ENCODE results near the gene TNNI2. TPM values are rescaled to one million over a fixed set of nuclear protein-coding genes. Genes with fewer than 3 reads are reported as not detected.

TNNI2 gene
- total RNA-seq, 4 donors from 2014 or later = 1.4 to 3.7 (median 2.4) TPM; not detected in 1

DNA sequence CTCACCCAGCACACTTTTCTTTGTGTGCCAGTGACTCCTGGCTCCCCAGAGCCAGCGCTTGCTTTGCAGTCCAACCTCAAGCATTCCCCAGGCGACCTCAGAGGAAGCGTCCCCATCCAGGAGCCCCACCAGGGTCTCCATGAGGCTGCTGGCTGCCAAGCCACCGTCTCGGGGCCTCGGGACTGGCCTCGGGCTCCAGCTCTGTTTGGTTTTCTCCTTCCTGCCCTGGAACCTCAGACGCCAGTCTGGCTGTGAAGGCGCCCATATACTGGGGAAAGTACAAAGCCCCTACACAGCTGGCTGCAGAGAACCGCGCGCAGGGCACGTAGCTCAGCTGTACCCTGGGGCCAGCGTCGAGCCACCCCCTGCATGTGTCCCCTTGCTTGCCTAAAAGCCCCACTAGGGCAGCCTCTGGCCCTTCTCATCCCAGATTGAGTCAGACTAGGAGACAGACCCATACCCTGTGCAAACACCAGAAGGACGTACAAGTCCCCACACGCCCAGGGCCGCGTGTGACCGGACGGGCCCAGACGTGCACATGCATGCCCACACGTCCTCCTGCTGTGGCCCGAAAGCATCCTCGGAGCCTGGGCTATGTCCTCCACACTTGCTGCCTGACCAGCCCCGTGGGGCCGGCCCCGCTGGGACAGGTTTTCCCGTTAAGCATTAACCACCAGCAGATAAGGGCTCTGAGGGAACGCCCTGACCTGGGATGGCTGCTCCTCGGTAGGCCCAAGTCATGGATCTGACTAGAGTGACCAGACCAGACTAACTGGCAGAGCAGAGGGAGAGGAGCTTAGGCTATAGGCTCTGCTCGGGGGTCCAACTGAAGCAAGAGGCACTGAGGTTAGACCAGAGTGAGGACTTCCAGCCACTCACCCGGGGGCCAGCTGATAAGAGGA lies 8.2 kb upstream of the TNNI2 start:
- ATAC-seq (ENCODE audit: low FRiP score) = no peak
- DNase-seq (ENCODE audit: low spot score) = no peak
- TF ChIP-seq, protein P1, sequence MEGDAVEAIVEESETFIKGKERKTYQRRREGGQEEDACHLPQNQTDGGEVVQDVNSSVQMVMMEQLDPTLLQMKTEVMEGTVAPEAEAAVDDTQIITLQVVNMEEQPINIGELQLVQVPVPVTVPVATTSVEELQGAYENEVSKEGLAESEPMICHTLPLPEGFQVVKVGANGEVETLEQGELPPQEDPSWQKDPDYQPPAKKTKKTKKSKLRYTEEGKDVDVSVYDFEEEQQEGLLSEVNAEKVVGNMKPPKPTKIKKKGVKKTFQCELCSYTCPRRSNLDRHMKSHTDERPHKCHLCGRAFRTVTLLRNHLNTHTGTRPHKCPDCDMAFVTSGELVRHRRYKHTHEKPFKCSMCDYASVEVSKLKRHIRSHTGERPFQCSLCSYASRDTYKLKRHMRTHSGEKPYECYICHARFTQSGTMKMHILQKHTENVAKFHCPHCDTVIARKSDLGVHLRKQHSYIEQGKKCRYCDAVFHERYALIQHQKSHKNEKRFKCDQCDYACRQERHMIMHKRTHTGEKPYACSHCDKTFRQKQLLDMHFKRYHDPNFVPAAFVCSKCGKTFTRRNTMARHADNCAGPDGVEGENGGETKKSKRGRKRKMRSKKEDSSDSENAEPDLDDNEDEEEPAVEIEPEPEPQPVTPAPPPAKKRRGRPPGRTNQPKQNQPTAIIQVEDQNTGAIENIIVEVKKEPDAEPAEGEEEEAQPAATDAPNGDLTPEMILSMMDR (IDR thresholded peaks at IDR 0.05) = no peak

DNA sequence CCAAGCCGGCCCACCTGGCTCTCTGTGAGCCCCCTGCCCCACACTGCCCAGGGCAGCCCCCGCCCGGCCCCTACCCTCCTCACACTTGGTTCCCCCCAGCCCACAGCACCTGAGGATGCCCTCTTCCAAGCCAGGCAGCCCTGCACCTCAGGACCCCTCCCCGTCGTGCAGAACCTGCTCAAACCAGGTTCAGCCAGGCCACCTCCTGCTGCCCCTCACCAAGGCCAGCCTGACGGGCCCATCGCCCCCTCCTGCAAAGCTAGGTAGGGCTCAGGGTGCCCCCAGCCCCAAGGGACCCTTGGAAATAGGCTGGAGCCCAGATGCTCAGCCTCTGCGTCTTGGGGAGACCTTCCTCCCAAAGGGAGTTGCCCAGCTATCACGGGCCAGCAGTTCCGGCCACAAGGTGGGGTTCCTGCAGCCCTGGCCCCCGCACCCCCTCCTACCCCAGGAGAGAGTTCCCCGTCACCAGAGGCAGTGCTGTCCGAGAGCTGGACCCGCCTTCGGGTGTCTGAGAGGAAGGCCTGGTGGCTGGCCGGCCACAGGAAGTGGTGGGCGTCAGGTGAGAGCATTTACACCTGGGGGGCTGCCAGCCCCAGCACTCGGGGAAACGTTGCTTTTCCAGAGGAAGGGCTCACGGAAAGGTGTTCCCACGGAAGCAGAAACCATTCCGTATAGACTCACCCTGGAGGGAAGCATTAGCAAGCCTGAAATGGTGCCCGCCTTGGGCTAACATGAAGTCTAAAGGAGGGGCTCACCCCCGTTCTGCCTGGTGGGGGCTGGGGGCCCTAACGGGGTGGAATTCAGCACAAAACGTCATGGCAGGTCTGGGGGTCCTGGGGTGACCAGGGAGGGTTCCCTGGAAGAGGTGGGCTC lies 7.2 kb upstream of the TNNI2 start:
- TF ChIP-seq, protein P1 (IDR thresholded peaks at IDR 0.05) = no peak
- no peak for ATAC-seq (ENCODE audit: low FRiP score)

DNA sequence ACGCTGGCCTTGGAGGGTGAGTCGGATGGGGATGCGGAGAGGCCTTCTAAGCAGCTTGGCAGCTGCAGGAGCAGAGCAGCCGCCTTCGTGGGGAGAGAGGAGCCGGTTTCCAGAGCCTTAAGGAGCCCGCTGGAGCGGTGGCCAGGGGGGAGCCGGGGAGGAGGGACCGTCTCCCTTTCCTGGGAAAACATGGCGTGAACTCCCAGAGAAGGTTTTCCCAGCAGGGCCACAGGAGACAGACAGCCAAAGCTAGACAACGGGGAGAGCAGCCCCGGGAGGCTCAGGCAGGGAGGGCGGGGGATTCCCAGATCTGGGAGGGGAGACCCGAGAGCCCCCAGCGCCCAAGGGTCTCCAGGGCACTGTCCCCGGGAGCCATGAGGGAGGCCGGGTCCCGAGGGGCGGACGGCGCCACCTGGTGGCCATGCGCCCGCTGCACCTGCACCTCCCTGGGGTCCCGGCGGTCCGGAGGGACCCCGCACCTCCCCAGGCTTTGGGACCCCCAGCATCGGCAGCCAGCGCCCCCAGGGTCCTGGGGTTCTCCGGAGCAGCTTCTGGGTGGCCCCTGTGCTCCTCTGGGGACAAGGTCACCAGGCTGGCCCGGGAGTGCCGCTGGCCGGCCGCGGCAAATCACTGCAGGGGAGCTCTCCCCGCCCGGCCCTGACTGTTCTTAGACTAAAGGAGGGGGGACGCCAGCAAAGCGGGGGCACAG lies 6.4 kb upstream of the TNNI2 start:
- ATAC-seq (ENCODE audit: low FRiP score) = no peak
- DNase-seq (ENCODE audit: low spot score) = no peak

More for the DNA sequence above, 7.2 kb upstream of the TNNI2 start:
- no peak for DNase-seq (ENCODE audit: low spot score)

DNA sequence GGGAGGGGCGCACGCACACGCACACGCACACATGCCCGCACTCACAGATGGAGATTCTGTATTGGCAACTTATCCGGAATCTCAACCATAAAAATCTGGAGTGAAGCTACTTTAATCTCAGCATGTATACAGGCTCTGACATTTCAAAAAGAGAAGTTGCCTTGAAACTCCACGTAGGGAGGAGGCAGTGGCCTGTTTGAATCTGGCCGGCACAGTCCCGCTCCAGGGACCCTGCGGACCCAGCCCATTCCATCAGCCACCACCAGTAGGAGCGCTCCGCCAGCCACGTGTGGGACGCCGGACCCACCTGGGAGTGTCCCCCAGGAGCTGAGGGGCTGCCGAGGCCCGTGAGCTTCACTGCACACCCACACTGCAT lies 5.9 kb upstream of the TNNI2 start:
- no peak for ATAC-seq (ENCODE audit: low FRiP score)
- DNase-seq (ENCODE audit: low spot score) = no peak
- TF ChIP-seq, protein P1 (IDR thresholded peaks at IDR 0.05) = no peak

More for the DNA sequence above, 6.4 kb upstream of the TNNI2 start:
- TF ChIP-seq, protein P1 (IDR thresholded peaks at IDR 0.05) = peak in 2 of 3 donors; percentile 79 to 88

DNA sequence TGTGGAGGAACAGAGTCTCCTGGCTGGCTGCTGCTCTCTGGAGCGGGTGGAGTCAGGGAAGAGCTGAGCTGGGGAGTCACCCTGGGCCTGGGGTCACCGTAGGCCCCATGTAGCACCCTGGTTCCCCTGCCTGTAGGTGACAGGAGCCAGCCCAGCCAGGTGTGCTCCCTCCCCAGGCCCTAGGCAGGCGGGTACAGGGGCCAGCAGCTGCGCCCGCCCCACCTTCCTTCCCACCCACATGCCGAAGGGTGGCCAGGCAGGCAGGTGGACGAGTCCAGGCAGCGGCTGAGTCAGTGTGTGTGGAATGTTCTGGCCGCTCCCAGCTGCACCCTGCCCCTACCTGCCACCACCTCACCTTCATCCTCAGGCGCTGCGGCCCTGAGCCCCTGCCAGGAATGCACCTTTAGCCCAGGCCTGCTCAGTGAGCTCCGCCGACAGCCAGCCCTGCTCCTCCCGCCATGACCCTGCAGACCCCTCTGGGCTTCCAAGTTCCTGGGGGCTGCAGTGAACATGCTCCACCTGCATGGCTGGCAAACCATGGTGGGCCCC lies 4.6 kb upstream of the TNNI2 start:
- DNase-seq (ENCODE audit: low spot score) (no peak), ATAC-seq (ENCODE audit: low FRiP score) (no peak)
- TF ChIP-seq, protein P1 (IDR thresholded peaks at IDR 0.05) = no peak
